GM18498 (cell line): ENCODE data around the gene DDX23.

Experiments
- ATAC-seq: cut with Tn5 transposase; IDR thresholded peaks from one replicate; pipeline ENCODE4 v1.9.1; 2021; ENCODE audit warnings: mild to moderate bottlenecking, moderate library complexity; ENCODE audit not compliant: unreplicated experiment

Gene DDX23

GRCh38 chr12:48800971-48801370 lies 51.0 kb downstream of the DDX23 start:
- no peak for ATAC-seq

DNA sequence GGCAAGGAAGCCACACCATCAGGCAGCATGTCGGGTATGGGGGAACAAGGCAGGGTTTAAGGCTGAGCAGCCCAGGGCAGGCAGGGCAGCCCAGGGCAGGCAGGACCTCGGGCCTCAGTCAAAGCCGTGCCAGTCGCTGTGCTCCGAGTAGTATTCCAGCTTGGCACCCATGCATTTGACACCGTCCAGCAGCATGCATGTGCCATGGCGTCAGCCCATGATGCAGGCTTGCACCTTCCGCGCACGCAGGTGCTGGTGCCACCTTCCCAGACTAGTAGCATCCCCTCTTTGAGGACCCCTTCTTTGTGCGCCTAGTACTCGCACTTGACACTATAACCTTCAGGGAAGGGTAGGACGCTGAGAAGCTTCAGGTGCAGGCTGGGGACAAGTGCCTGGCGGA lies 51.5 kb downstream of the DDX23 start:
- no peak for ATAC-seq

GRCh38 chr12:48796976-48797375 lies 55.0 kb downstream of the DDX23 start:
- no peak for ATAC-seq

- no peak for ATAC-seq
These were observed 56.2 kb downstream of the DDX23 start for GRCh38 chr12:48795550-48796455.

GRCh38 chr12:48794870-48795269 lies 57.1 kb downstream of the DDX23 start:
- ATAC-seq, result no peak

DNA sequence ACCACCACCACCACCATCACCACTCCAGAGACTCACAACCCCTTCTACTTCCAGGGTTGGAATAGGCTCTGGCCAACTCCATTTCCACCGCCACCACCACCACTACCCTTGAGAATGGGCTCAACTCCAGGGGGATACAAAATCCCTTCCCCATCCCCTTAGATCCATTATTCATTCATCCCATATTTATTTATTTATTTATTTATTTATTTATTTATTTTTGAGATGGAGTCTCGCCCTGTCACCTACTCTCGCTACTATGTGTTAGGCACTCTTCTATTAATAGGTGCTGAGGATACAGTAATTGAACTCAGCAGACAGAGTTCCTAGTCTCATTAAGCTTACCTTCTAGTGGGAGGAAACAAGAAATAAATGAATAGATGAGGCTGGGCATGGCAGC lies 58.3 kb downstream of the DDX23 start:
- no peak for ATAC-seq

- ATAC-seq, result no peak
These were observed 62.1 kb downstream of the DDX23 start for GRCh38 chr12:48789858-48790326.

GRCh38 chr12:48788854-48789775 lies 62.8 kb downstream of the DDX23 start, which contains the start of gene ADCY6:
ADCY6 (minus strand) TSS chr12:48789089; CDS start chr12:48783434, 5,655 bp downstream.
- ATAC-seq, result no peak

GRCh38 chr12:48788524-48788853 lies 63.5 kb downstream of the DDX23 start:
- no peak for ATAC-seq

- no peak for ATAC-seq
These were observed 64.0 kb downstream of the DDX23 start for GRCh38 chr12:48787791-48788523.

GRCh38 chr12:48786591-48787544 lies 65.1 kb downstream of the DDX23 start:
- ATAC-seq, result no peak

DNA sequence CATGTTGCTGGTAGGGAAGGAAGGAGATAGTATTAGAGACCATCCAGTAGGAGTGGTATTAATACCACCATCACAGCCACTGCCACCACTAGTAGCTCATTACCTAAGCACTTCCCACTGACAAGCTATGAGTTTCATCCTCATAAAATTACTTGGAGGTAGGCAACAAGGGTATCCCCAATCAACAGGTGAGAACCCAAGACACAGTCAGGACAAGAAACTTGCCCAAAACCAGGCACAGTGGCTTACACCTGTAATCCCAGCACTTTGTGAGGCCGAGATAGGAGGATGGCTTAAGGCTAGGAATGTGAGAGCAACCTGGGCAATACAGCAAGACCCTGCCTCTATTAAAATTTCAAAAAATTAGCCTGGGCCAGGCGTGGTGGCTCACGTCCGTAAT lies 68.5 kb downstream of the DDX23 start:
- ATAC-seq, result no peak

- no peak for ATAC-seq
These were observed 69.2 kb downstream of the DDX23 start for GRCh38 chr12:48782457-48783395.

DNA sequence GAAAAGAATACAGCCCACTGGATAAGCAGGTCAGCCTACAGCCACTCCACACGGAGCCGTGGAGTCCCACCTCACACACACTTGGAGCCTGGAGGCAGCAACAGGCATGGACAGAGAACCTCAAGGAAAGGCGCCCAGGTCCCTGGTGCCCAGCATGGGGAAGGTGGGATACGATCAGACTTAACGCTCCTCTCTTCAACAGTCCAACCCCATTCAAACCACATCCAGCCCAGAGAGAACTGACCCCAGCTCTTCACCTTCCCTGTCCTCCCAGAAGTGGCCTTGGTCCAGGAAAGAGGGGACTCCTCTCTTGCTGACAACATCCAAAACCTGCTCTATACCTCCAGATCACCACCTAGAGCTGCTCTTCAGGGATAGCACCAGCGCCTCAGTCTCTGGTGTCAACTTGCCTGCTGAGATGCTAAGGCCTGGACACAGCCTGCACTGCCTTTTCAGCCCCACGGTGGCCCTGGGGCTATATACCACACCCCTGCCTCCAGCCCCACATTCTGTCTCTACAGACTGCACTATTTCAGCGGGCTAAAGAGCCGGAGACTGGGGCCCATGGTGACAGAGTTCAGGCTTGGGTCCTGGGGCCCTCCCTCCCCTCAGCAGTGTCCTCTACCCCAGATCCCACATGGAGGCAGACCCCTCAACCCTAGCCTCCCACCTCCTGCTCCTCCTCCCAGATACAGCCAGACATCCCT lies 70.1 kb downstream of the DDX23 start:
- ATAC-seq, result no peak

DNA sequence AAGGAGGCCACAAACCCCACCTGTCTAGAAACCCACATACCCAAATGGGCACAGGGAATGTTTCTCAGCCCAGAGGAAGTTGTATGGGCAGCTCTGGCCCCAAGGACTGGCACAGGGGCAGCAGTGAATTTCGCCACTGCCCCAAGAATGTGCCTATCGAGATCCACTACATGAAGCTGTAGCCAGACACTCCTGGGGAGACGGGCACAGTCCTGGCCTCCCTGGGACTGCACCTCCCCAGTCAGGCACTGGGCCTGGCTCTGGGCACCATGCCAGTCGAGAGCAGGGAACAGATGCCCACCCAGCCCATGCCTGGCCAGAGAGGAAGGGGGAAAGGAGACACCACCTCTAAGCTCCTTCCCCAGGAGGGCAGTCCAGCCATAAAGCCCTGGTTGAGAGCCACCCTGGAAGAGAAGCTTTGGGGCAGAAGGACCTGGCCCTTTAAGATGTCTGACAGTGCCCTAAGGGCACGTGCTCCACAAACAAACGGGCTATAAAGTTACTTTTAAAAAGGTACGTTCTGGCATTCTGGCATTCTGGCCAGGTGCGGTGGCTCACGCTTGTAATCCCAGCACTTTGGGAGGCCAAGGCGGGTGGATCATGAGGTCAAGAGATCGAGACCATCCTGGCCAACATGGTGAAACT lies 71.5 kb downstream of the DDX23 start:
- no peak for ATAC-seq

DNA sequence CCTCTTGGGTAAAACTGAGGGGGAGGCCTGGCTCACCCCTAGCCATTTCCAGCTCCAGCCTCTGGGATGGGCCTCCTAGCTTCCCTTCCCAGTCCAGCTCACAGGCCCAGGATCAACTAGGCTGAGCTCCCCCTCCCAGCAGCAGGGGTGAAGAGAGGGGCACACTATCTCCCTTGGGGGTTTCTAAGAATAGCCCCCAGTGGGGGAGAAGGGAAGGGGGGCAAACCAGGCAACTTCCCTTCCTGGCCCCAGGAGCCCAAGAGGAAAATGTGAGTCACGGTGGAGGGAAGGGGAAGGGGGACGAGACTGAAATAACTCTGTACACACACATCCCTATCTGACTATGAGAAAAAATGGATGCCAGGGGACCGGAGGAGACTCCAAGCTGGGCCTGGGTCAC lies 72.1 kb downstream of the DDX23 start:
- no peak for ATAC-seq
